Measurements from ENCODE around the gene PGPEP1.

Gene PGPEP1

DNA sequence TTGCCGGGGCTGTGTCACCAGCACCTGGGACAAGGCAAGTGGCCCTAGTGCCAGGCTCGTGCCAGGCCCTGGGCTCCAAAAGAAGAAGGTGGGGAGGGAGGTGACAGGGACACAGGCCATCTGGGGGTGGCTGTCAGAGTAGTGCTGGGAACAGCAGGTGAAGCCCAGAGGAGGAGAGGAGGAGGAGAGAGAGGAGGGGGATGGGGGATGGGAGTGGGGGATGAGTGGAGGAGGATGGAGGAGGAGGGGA lies 36.3 kb upstream of the PGPEP1 start:
- no peak overlapping the region for H3K27ac ChIP-seq
- TF ChIP-seq, protein P1, sequence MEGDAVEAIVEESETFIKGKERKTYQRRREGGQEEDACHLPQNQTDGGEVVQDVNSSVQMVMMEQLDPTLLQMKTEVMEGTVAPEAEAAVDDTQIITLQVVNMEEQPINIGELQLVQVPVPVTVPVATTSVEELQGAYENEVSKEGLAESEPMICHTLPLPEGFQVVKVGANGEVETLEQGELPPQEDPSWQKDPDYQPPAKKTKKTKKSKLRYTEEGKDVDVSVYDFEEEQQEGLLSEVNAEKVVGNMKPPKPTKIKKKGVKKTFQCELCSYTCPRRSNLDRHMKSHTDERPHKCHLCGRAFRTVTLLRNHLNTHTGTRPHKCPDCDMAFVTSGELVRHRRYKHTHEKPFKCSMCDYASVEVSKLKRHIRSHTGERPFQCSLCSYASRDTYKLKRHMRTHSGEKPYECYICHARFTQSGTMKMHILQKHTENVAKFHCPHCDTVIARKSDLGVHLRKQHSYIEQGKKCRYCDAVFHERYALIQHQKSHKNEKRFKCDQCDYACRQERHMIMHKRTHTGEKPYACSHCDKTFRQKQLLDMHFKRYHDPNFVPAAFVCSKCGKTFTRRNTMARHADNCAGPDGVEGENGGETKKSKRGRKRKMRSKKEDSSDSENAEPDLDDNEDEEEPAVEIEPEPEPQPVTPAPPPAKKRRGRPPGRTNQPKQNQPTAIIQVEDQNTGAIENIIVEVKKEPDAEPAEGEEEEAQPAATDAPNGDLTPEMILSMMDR (conservative IDR thresholded peaks at IDR 0.05), result no peak
- TF ChIP-seq ZFX (IDR thresholded peaks at IDR 0.05), result no peak

- TF ChIP-seq ZFX (IDR thresholded peaks at IDR 0.05), result no peak
- TF ChIP-seq, protein P1 (conservative IDR thresholded peaks at IDR 0.05), result no peak
- no peak overlapping the region for H3K27ac ChIP-seq
These were observed 35.7 kb upstream of the PGPEP1 start for GRCh38 chr19:18304458-18305310.

DNA sequence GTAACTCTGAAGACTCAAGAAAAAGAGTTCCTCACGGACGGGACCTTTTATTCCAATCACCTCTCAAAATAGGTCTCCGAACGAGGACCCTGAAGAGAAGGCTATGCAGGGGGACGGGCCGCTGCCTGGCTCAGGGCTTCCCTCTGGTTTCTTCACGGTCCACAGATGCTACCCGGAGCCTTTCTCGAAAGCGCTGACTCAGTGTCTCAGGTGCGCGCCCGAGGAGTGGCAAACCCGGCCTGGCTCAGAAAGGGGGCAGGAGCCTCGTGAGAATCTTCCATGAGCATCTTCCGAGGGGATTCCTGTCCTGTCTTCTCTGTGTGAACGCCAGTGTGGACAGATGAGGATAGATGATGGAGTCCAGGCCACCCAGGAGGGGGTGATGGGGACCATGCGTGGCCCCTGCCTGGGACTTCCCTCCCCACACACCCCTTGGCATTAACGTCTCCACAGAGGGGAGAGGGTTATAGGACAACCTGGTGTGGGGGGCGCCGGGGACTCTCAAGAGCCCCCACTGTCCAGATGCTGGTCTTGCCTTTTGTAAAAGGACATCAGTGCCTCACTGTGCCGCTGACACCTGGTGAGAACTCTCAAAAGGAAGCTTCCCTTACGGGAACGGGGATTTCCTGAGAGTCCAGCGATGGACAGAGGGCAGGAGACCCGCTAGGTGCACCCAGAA lies 34.0 kb upstream of the PGPEP1 start:
- no peak overlapping the region for H3K27ac ChIP-seq
- TF ChIP-seq, protein P1 (conservative IDR thresholded peaks at IDR 0.05), result no peak
- no peak for TF ChIP-seq ZFX (IDR thresholded peaks at IDR 0.05)

GRCh38 chr19:18306888-18307260 lies 33.5 kb upstream of the PGPEP1 start:
- TF ChIP-seq ZFX (IDR thresholded peaks at IDR 0.05), result no peak
- TF ChIP-seq, protein P1 (conservative IDR thresholded peaks at IDR 0.05), result no peak
- no peak overlapping the region for H3K27ac ChIP-seq

- no peak overlapping the region for H3K27ac ChIP-seq
These were observed 33.1 kb upstream of the PGPEP1 start for GRCh38 chr19:18307271-18307681.

DNA sequence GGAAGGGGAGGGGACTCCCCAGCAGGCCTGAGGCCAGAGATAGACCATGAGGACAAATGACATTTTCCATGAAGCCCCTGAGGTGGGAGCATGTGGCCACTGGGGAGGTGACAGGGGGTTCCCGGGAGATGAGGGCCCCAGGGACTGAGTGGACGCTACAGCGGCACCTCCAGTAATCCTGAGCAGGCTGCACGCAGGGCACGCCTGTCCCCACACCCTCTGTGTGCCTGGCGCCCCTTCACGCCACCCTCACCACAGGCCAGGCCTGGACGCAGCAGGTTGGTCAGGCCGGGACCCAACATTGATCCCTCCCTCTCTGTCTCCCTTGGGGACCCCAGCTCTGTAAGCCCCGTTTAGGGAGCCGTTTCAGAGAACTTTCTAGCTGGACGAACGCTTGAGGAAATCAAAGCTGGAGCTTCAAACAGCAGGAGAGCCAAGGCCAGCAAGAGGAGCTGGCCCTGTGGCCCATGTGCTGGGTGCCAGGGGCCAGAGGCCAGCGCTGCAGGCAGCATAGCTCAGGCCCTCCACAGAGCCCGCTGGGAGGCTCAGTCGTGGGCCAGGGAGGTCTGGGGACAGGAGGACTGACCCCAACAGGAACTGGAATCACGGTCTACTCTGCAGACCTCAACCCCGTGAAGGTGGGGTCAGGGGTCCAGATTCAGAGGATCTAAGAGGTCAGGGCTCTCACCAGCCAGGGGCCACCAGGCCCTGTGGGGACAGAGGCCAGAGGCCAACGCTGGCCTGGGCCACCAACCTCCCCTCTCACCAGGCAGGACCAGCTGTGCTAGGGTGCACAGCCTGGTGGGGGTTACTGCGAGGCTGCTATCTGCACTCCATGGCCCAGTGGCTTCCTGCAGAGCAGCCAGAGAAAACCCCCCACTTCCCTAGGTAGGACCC lies 32.1 kb upstream of the PGPEP1 start:
- TF ChIP-seq, protein P1 (conservative IDR thresholded peaks at IDR 0.05), result no peak
- no peak for TF ChIP-seq ZFX (IDR thresholded peaks at IDR 0.05)
- no peak overlapping the region for H3K27ac ChIP-seq

More at GRCh38 chr19:18307271-18307681, 33.1 kb upstream of the PGPEP1 start:
- TF ChIP-seq, protein P1 (conservative IDR thresholded peaks at IDR 0.05), result no peak
- TF ChIP-seq ZFX (IDR thresholded peaks at IDR 0.05), result no peak
